H9 (cell line): ENCODE measurements around the gene TMEM147. TPM values are rescaled to one million over a fixed set of nuclear protein-coding genes. Genes with fewer than 3 reads are reported as not detected.

Experiments
- DNase-seq: peaks from one replicate; pipeline ENCODE4 v3.0.0-alpha.2; 2017
- H2AFZ ChIP-seq: one replicate; pipeline ENCODE4 v1.6.1; 2013; ENCODE audit warnings: mild to moderate bottlenecking, low read length, control low read depth, moderate library complexity
- H2AK5ac ChIP-seq: 2 replicates; pipeline ENCODE4 v1.6.1; 2013; ENCODE audit warnings: low read length, control low read depth, mixed read lengths; ENCODE audit not compliant: insufficient read length
- H2BK120ac ChIP-seq: one replicate; pipeline ENCODE4 v1.6.1; 2013; ENCODE audit warnings: low read depth, mild to moderate bottlenecking, low read length, control low read depth, inconsistent platforms; ENCODE audit not compliant: poor library complexity, severe bottlenecking
- H2BK12ac ChIP-seq: 2 replicates; pipeline ENCODE4 v1.6.1; 2013; ENCODE audit warnings: low read length, control low read depth, mixed read lengths, low read depth; ENCODE audit not compliant: insufficient read length
- H2BK15ac ChIP-seq: 2 replicates; pipeline ENCODE4 v1.6.1; 2013; ENCODE audit warnings: low read depth, low read length, control low read depth
- H2BK20ac ChIP-seq: one replicate; pipeline ENCODE4 v1.6.1; 2013; ENCODE audit warnings: low read depth, mild to moderate bottlenecking, low read length, control low read depth, inconsistent platforms; ENCODE audit not compliant: poor library complexity, severe bottlenecking
- H2BK5ac ChIP-seq: 2 replicates; pipeline ENCODE4 v1.6.1; 2013; ENCODE audit warnings: low read length, control low read depth, mixed read lengths; ENCODE audit not compliant: insufficient read length
- H3K14ac ChIP-seq: 2 replicates; pipeline ENCODE4 v1.6.1; 2013; ENCODE audit warnings: low read length, control low read depth; ENCODE audit not compliant: insufficient read depth
- H3K18ac ChIP-seq: 2 replicates; pipeline ENCODE4 v1.6.1; 2013; ENCODE audit warnings: low read depth, mild to moderate bottlenecking, mixed read lengths, low read length, control low read depth; ENCODE audit not compliant: insufficient read length
- H3K23ac ChIP-seq: 2 replicates; pipeline ENCODE4 v1.6.1; 2013; ENCODE audit warnings: low read length, control low read depth, mixed read lengths, low read depth; ENCODE audit not compliant: insufficient read length
- H3K23me2 ChIP-seq: 2 replicates; pipeline ENCODE4 v1.6.1; 2013; ENCODE audit warnings: low read depth, mild to moderate bottlenecking, mixed read lengths, low read length, control low read depth; ENCODE audit not compliant: insufficient read length, poor library complexity, severe bottlenecking
- H3K27ac ChIP-seq: 2 replicates; pipeline ENCODE4 v1.5.1; 2013; ENCODE audit warnings: low read length, control low read depth, mixed read lengths, low read depth; ENCODE audit not compliant: insufficient read length
- H3K27me3 ChIP-seq: 2 replicates; pipeline ENCODE4 v1.6.1; 2013; ENCODE audit warnings: low read length, control low read depth, inconsistent platforms; ENCODE audit not compliant: insufficient read depth
- H3K4ac ChIP-seq: 2 replicates; pipeline ENCODE4 v1.6.1; 2013; ENCODE audit warnings: low read depth, mild to moderate bottlenecking, control low read depth, inconsistent platforms, low read length, moderate library complexity
- H3K4me1 ChIP-seq: 2 replicates; pipeline ENCODE4 v1.6.1; 2013; ENCODE audit warnings: low read length, control low read depth, inconsistent platforms; ENCODE audit not compliant: insufficient read depth
- H3K4me2 ChIP-seq: 2 replicates; pipeline ENCODE4 v1.6.1; 2013; ENCODE audit warnings: low read length, control low read depth, mixed read lengths; ENCODE audit not compliant: insufficient read length, insufficient read depth
- H3K56ac ChIP-seq: 2 replicates; pipeline ENCODE4 v1.6.1; 2013; ENCODE audit warnings: low read depth, mild to moderate bottlenecking, mixed read lengths, low read length, control low read depth; ENCODE audit not compliant: insufficient read length
- H3K79me1 ChIP-seq: 2 replicates; pipeline ENCODE4 v1.6.1; 2013; ENCODE audit warnings: low read depth, mild to moderate bottlenecking, moderate library complexity, low read length, control low read depth, inconsistent platforms; ENCODE audit not compliant: insufficient read depth, poor library complexity, severe bottlenecking
- H3K79me2 ChIP-seq: 2 replicates; pipeline ENCODE4 v1.6.1; 2013; ENCODE audit warnings: low read length, control low read depth, inconsistent platforms; ENCODE audit not compliant: insufficient read depth
- H3K9ac ChIP-seq: 2 replicates; pipeline ENCODE4 v1.6.1; 2013; ENCODE audit warnings: low read length, control low read depth, mixed read lengths; ENCODE audit not compliant: insufficient read length; ENCODE audit errors: extremely low read depth
- H3K9me3 ChIP-seq: one replicate; pipeline ENCODE4 v1.6.1; 2013; ENCODE audit warnings: low read depth, low read length, inconsistent platforms; ENCODE audit not compliant: control insufficient read depth
- H3T11ph ChIP-seq: one replicate; pipeline ENCODE4 v1.6.1; 2013; ENCODE audit warnings: mild to moderate bottlenecking, low read length, control low read depth, inconsistent platforms
- H4K20me1 ChIP-seq: one replicate; pipeline ENCODE4 v1.6.1; 2013; ENCODE audit not compliant: control insufficient read depth, insufficient read length, insufficient read depth
- H4K5ac ChIP-seq: 2 replicates; pipeline ENCODE4 v1.6.1; 2013; ENCODE audit warnings: low read depth, mild to moderate bottlenecking, mixed read lengths, low read length, control low read depth; ENCODE audit not compliant: insufficient read length
- H4K8ac ChIP-seq: replicated peaks from 2 replicates; pipeline ENCODE4 v1.6.1; 2013; ENCODE audit warnings: low read length, control low read depth, mixed read lengths, low read depth; ENCODE audit not compliant: insufficient read length
- H4K91ac ChIP-seq: 2 replicates; pipeline ENCODE4 v1.6.1; 2013; ENCODE audit warnings: low read depth, mild to moderate bottlenecking, moderate library complexity, mixed read lengths, low read length, control low read depth; ENCODE audit not compliant: insufficient read length
- H3K27ac Mint-ChIP-seq, 3 experiments: 2 replicates in 2 of 3; 3 replicates in 1 of 3; pipeline ENCODE4 v1.8.0; 2020 to 2021; ENCODE audit warnings: mixed read lengths in 3 of 3, mild to moderate bottlenecking in 1 of 3, moderate library complexity in 1 of 3
- H3K27me3 Mint-ChIP-seq: 2 replicates; pipeline ENCODE4 v1.8.0; 2021; ENCODE audit warnings: low read depth, mild to moderate bottlenecking, moderate library complexity, mixed read lengths
- H3K36me3 Mint-ChIP-seq, 3 experiments: 2 replicates in 2 of 3; 3 replicates in 1 of 3; pipeline ENCODE4 v1.8.0; 2020 to 2021; ENCODE audit warnings: low read depth in 3 of 3, mixed read lengths in 3 of 3; ENCODE audit not compliant: insufficient read depth in 1 of 3
- H3K4me1 Mint-ChIP-seq, 2 experiments: 2 replicates each; pipeline ENCODE4 v1.8.0; 2020; ENCODE audit warnings: mixed read lengths in 2 of 2
- H3K4me3 Mint-ChIP-seq, 2 experiments: 2 replicates in 1 of 2; 3 replicates in 1 of 2; pipeline ENCODE4 v1.8.0; 2020 to 2021; ENCODE audit warnings: mild to moderate bottlenecking in 2 of 2, mixed read lengths in 2 of 2, moderate library complexity in 1 of 2
- H3K9me3 Mint-ChIP-seq, 2 experiments: 2 replicates in 1 of 2; 3 replicates in 1 of 2; pipeline ENCODE4 v1.8.0; 2020; ENCODE audit warnings: mild to moderate bottlenecking in 2 of 2, mixed read lengths in 2 of 2, moderate library complexity in 1 of 2
- WGBS: extraction: QIAGEN DNeasy Blood & Tissue Kit; methylation state at CpG from one replicate; pipeline ENCODE4 v1.1.7; 2013; ENCODE audit warnings: missing lambda C conversion rate, low lambda C conversion rate, mixed read lengths; ENCODE audit not compliant: insufficient read length; ENCODE audit errors: extremely low coverage; 5-methylcytosine and 5-hydroxymethylcytosine counted together
- total RNA-seq: library from RNA; stranded (reverse); gene quantifications from 2 replicates; pipeline ENCODE4 v1.2.1, GENCODE V29; 2021
- TF ChIP-seq, protein P1 (sequence below): fragments of 200-600 bp; sonication (generic); conservative IDR thresholded peaks from 3 replicates; pipeline ENCODE4 v1.8.0; 2021; ENCODE audit warnings: antibody characterized with exemption, mild to moderate bottlenecking

TMEM147 gene
- total RNA-seq, 1 experiment from 2014 or later: 125 TPM

DNA sequence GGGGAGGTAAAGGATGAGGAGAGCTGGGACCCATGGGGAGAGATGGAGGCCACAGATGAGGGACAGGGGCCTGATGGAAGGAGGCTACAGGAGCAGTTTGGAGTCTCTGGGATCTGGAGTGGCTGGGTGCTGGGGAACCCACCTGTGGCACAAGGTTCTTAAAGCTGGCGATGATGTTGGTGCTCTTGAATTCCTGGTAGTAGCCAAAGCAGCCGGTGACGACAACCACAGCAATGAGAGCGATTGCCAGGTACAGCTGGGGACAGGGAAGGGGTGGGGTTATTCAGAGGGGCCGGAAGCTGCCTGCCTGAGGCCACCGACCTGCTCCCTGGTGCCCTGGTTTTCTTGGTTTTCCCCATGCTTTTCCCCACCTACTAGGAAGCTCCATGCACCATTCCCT is 15.3 kb downstream of the TMEM147 start:
- Histone ChIP-seq H4K8ac (no peak overlapping the region), H3K79me2 (no peaks in the 10 kb centered on the region; the same call in 1 of the 2 replicates), H3K23me2 (peaks cover 7% of the 10 kb centered on the region), H3K9ac (no peak overlapping the region), H4K20me1 (no peaks in the 10 kb centered on the region), H4K91ac (no peak overlapping the region), H3K14ac (no peak overlapping the region), H2AFZ (no peak overlapping the region), H2BK12ac (no peak overlapping the region), H3K9me3 (no peaks in the 10 kb centered on the region), H3K4me2 (no peak overlapping the region), H3K4me1 (no peaks in the 10 kb centered on the region), H3K4ac (no peak overlapping the region), H2BK120ac (no peak overlapping the region), H3K23ac (no peak overlapping the region), H2BK15ac (no peak overlapping the region), H3K56ac (no peak overlapping the region), H2AK5ac (no peak overlapping the region), H3K27me3 (peaks cover 3% of the 10 kb centered on the region; the same call in 1 of the 2 replicates), H2BK5ac (no peak overlapping the region), H3K18ac (no peak overlapping the region), H4K5ac (no peak overlapping the region), H3K79me1 (no peaks in the 10 kb centered on the region), H3T11ph (no peak overlapping the region), H3K27ac (no peak overlapping the region), H2BK20ac (no peak overlapping the region)
- Mint-ChIP-seq H3K9me3 (peaks cover 0 to 2% of the 10 kb centered on the region in 2 experiments; a peak in 1 of 5 replicates), H3K36me3 (no peaks in the 10 kb centered on the region; a peak in 1 of 7 replicates), H3K4me1 (peaks cover 8 to 16% of the 10 kb centered on the region in 2 experiments), H3K27me3 (peaks cover 69% of the 10 kb centered on the region), H3K4me3 (no peak overlapping the region; a peak in 1 of 5 replicates), H3K27ac (no peak overlapping the region)
- TF ChIP-seq, protein P1, sequence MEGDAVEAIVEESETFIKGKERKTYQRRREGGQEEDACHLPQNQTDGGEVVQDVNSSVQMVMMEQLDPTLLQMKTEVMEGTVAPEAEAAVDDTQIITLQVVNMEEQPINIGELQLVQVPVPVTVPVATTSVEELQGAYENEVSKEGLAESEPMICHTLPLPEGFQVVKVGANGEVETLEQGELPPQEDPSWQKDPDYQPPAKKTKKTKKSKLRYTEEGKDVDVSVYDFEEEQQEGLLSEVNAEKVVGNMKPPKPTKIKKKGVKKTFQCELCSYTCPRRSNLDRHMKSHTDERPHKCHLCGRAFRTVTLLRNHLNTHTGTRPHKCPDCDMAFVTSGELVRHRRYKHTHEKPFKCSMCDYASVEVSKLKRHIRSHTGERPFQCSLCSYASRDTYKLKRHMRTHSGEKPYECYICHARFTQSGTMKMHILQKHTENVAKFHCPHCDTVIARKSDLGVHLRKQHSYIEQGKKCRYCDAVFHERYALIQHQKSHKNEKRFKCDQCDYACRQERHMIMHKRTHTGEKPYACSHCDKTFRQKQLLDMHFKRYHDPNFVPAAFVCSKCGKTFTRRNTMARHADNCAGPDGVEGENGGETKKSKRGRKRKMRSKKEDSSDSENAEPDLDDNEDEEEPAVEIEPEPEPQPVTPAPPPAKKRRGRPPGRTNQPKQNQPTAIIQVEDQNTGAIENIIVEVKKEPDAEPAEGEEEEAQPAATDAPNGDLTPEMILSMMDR: no peak
- WGBS: no CpG with 5 or more reads among the region's 6 CpGs
- DNase-seq: no peak
